Thoracic aorta (tissue), 2 donors: ENCODE measurements around the gene CNTNAP2. TPM values are rescaled to one million over a fixed set of nuclear protein-coding genes. Genes with fewer than 3 reads are reported as not detected.

Experiments
- ATAC-seq: fragments of 150-250 bp; one replicate; pipeline ENCODE4 v1.8.0; 2017; ENCODE audit warnings: low read depth; ENCODE audit not compliant: insufficient number of reproducible peaks, low FRiP score
- DNase-seq: peaks from one replicate; pipeline ENCODE4 v3.0.0-alpha.2; 2020; ENCODE audit warnings: low spot score
- H3K27ac ChIP-seq, 2 donors: fragments of 200-600 bp; sonication (generic); 1 replicate in 1 of 2; 2 replicates in 1 of 2; pipeline ENCODE4 v1.5.1; 2016; ENCODE audit warnings: mild to moderate bottlenecking in 2 of 2, moderate library complexity in 2 of 2
- H3K27me3 ChIP-seq: fragments of 200-600 bp; sonication (generic); replicated peaks from 2 replicates; pipeline ENCODE4 v1.6.0; 2016; ENCODE audit warnings: mild to moderate bottlenecking; ENCODE audit not compliant: insufficient read depth
- H3K36me3 ChIP-seq: fragments of 200-600 bp; sonication (generic); one replicate; pipeline ENCODE4 v1.5.1; 2016
- H3K4me1 ChIP-seq, 2 donors: fragments of 200-600 bp; sonication (generic); 1 replicate in 1 of 2; 2 replicates in 1 of 2; pipeline versions ENCODE4 v1.5.1 to v1.6.0; 2016; ENCODE audit warnings: low read depth in 2 of 2, mild to moderate bottlenecking in 1 of 2; ENCODE audit not compliant: control insufficient read depth in 1 of 2
- H3K4me3 ChIP-seq: fragments of 200-600 bp; sonication (generic); 2 replicates; pipeline ENCODE4 v1.5.1; 2016; ENCODE audit warnings: mild to moderate bottlenecking
- H3K9me3 ChIP-seq: fragments of 200-600 bp; sonication (generic); 2 replicates; pipeline ENCODE4 v1.5.1; 2016
- total RNA-seq, 2 donors: library from RNA; depleted of rRNA; stranded (reverse); fragments of >200 nt; gene quantifications; one replicate each; pipeline versions ENCODE4 v1.1.0 to v1.2.3, GENCODE V29; 2016
- TF ChIP-seq, protein P1 (sequence below): fragments of 200-600 bp; sonication (generic); IDR thresholded peaks from one replicate; pipeline ENCODE4 v1.5.1; 2019; ENCODE audit warnings: antibody characterized with exemption

CNTNAP2 gene
- total RNA-seq, 2 donors from 2014 or later, result not detected

DNA sequence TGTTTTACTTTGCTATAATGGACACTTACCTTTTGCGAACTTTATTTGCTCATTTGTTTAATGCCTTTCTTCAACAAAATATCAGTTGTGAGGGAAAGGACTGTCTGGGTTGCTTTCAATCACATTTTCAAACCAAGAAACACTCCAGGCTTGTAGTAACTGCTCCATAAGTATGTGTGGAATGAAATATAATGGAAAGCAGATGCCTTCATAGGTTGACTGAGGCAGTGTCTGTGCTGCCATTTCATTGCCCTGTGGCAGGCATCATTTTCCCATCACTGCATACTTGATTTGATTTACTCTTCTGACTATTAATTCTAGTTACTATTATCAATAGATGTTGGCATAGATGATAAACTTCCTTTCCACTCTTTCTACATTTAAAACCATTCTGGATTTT, 762.3 kb downstream of the CNTNAP2 start:
- TF ChIP-seq, protein P1, sequence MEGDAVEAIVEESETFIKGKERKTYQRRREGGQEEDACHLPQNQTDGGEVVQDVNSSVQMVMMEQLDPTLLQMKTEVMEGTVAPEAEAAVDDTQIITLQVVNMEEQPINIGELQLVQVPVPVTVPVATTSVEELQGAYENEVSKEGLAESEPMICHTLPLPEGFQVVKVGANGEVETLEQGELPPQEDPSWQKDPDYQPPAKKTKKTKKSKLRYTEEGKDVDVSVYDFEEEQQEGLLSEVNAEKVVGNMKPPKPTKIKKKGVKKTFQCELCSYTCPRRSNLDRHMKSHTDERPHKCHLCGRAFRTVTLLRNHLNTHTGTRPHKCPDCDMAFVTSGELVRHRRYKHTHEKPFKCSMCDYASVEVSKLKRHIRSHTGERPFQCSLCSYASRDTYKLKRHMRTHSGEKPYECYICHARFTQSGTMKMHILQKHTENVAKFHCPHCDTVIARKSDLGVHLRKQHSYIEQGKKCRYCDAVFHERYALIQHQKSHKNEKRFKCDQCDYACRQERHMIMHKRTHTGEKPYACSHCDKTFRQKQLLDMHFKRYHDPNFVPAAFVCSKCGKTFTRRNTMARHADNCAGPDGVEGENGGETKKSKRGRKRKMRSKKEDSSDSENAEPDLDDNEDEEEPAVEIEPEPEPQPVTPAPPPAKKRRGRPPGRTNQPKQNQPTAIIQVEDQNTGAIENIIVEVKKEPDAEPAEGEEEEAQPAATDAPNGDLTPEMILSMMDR, result no peak
- Histone ChIP-seq H3K36me3 (no peaks in the 10 kb centered on the region), H3K4me3 (no peak overlapping the region), H3K4me1 (no peaks in the 10 kb centered on the region), H3K27me3 (no peaks in the 10 kb centered on the region), H3K27ac (no peak overlapping the region), H3K9me3 (no peaks in the 10 kb centered on the region)
- ATAC-seq (no peak), DNase-seq (no peak)

DNA sequence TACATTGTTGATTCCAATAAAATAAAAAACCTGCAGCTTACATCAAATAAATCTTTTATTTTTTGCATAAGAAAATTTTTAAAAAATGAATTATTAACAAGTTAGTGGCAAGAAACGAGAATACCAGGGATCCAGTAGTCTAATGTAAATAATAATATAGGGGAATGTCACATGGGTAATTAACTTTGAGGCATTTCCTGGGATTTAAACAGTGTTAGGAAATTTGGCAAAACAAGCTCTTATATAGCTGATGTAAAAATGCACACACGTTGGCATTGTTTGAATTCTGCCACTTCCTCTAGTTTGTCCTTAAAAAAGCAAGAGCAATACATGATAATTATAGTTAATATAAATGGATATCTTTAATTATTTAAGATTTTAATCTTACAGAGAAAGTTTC, 768.6 kb downstream of the CNTNAP2 start:
- TF ChIP-seq, protein P1, result no peak
- H3K27me3 ChIP-seq, result no peaks in the 10 kb centered on the region
- no peak overlapping the region for H3K27ac ChIP-seq
- DNase-seq (no peak), ATAC-seq (no peak)
- no peak overlapping the region for H3K4me3 ChIP-seq
- no peaks in the 10 kb centered on the region for H3K36me3 ChIP-seq
- H3K9me3 ChIP-seq, result no peaks in the 10 kb centered on the region
- no peaks in the 10 kb centered on the region for H3K4me1 ChIP-seq

DNA sequence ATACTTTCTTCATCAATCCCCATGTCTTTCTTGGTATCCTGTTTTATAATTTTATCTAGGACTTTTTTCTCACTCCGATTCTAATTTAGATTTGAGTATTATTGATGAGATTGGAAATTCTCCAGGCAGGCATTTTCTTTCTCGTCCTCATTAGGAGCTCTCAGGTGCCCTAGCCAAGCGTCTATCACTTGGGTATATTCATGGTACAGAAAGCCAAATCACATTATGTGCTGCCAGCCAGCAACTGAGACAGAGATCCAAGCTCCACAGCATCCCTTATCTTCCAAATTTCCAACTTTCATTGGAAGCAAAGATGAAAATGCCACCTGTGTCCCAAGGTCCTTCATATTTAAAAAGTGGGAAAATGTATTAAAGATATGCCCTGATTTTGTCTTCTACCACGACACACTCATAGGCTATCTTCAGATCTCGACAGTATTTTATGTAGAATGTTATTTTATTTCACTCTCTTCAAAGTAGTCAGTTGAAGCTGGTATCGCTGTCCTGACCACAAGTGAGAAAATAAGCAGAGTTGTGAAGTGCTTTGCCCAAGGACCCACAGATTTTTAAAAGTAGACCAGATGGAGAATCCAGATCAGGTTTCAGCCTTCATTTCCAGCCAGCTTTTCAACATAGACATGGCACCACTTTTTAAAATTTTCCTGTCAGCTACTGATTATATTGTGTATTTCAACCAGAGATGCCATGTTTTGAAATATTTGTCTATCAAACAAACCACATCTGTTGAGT, 773.4 kb downstream of the CNTNAP2 start:
- Histone ChIP-seq H3K4me1 (no peaks in the 10 kb centered on the region), H3K36me3 (no peaks in the 10 kb centered on the region), H3K27me3 (no peaks in the 10 kb centered on the region), H3K4me3 (no peak overlapping the region), H3K27ac (no peak overlapping the region), H3K9me3 (no peaks in the 10 kb centered on the region)
- ATAC-seq (no peak), DNase-seq (no peak)
- TF ChIP-seq, protein P1, result no peak

DNA sequence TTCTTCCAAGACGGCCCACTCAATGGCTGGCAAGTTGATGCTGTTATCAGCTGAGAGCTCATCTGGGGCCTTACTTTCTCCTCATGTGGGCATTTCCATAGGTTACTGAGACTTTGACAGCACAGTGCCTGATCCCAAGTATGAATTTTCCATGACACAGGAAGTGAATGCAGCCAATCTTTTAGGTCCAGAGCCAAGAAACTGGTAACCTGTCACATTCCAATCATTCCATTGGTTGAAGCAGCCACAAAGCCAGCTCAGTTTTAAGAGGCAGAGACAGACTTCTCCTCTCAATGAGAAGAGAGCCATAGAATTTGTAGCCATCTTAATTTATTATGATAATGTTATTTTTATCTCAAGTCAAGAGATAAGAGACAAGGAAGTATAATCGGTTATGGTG, 775.5 kb downstream of the CNTNAP2 start:
- H3K27me3 ChIP-seq, result no peaks in the 10 kb centered on the region
- DNase-seq, result no peak
- TF ChIP-seq, protein P1, result no peak
- no peaks in the 10 kb centered on the region for H3K9me3 ChIP-seq
- ATAC-seq, result no peak
- H3K4me3 ChIP-seq, result no peak overlapping the region
- H3K4me1 ChIP-seq, result no peaks in the 10 kb centered on the region
- H3K36me3 ChIP-seq, result no peaks in the 10 kb centered on the region
- no peak overlapping the region for H3K27ac ChIP-seq

DNA sequence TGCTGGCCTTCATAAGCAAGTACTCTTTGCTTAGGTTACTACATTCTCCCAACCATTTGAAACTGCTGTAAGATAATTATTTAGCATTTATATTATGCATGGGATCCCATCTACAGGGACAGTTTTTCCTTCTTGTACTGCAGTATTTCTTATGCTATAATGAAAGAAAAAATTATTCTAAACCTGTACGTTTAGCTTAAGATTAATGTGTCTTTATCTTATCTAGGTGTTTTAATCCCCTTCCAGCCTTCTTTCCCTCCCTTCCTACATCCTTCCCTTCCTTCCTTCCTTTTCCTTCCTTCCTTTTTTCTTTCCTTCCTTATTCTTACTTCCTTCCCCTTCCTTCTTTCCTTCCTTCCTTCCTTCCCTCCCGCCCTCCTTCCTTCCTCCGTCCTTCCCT, 778.3 kb downstream of the CNTNAP2 start:
- Histone ChIP-seq H3K4me3 (no peak overlapping the region), H3K9me3 (no peaks in the 10 kb centered on the region), H3K36me3 (no peaks in the 10 kb centered on the region), H3K27ac (no peak overlapping the region), H3K27me3 (no peaks in the 10 kb centered on the region), H3K4me1 (no peaks in the 10 kb centered on the region)
- TF ChIP-seq, protein P1, result no peak
- DNase-seq, result no peak
- ATAC-seq, result no peak
